CD4-positive, alpha-beta T cell treated with Interleukin-2 at 100 ng/mL for 4 hours (primary cell): ENCODE data around the gene PRR11.
"Not testable (repeated sequence)": the region's sequence is repeated elsewhere in the genome, so short reads cannot be mapped to it uniquely, and the experiment has no call there.

Experiments used
- DNase-seq: peaks from one replicate; pipeline ENCODE4 v3.0.0-alpha.2; 2020; ENCODE audit warnings: low spot score

PRR11 gene

DNA sequence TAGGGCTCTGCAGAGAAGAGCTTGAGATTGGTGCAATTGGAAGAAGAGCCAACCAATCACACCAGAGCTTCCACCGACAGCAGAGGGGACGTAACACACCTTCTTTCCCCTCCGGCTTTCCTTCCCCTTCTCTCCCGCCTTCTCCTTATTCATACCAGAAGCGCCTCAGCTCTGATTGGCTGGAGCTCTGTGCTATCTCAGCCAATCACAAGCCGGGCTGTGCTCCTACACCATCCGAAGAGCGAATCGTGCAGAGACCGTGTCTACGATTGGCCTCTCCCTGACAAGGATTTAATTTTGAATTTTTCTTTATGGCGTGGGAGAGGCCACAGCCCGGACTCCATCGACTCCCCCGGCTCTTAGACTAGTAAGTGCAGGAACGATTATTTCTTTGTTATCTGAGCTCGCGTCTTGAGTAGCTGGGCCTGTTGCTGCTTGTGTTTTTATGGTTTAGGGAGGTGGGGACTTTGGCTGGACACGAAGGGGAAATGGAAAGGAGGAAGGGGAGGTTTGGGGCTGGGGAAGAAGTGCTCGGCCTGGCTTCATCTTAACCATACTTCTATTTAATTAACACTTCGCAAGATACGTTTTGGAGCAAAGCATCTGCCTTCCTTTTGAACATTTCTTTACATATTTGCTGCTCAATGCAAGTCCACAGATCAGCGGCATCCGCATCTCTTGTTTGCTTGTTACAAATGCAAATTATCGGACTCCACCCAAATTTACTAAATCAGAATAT, at the start of gene PRR11:
PRR11 (plus strand) TSS at position 308 of the 739 bp plus-strand sequence. CDS start 14,007 bp downstream, outside the sequence.
- DNase-seq = peak; percentile 99

DNA sequence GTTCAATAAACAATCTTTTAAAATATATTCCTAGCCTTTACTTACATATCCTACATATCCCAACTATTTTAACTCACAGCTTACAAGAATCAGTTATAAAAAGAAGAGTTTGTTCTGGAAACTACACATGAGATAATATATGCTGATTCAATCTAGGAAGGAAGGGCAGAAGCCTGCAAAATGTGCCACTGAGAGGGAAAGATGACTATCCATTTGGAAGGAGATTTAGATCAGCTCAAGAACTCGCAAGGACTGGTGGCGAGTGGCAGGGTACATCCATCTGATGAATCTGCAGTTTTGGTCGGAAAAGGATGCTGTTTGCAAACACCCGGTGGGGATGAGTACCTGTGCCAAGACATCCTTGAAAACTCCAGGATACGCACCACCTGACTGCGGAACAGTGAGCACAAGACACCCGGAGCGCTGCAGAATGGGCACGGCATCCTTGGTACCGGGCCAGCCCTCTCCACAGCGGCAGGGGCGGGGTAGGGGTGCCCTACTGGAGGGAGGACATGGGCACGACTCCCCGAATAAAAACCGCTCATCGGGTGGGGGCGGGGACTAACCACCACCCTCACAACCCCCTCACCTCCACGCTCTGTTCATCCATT, 49.6 kb upstream of the PRR11 start:
- peak; percentile 72 for DNase-seq

- peak; percentile 99 for DNase-seq
These were observed 48.9 kb upstream of the PRR11 start, which contains the start of gene TRIM37 for GRCh38 chr17:59106463-59107305. TSS of gene TRIM37 (minus strand) at chr17:59106880. CDS start at chr17:59106461, 419 bp downstream.

- no peak for DNase-seq
These were observed 48.3 kb upstream of the PRR11 start for GRCh38 chr17:59107306-59107670.

- DNase-seq = no peak
These were observed 47.0 kb upstream of the PRR11 start for GRCh38 chr17:59108400-59109102.

GRCh38 chr17:59110973-59111372, 44.6 kb upstream of the PRR11 start:
- no peak for DNase-seq

GRCh38 chr17:59111539-59111938, 44.0 kb upstream of the PRR11 start:
- no peak for DNase-seq

GRCh38 chr17:59115474-59115873, 40.1 kb upstream of the PRR11 start:
- no peak for DNase-seq

DNA sequence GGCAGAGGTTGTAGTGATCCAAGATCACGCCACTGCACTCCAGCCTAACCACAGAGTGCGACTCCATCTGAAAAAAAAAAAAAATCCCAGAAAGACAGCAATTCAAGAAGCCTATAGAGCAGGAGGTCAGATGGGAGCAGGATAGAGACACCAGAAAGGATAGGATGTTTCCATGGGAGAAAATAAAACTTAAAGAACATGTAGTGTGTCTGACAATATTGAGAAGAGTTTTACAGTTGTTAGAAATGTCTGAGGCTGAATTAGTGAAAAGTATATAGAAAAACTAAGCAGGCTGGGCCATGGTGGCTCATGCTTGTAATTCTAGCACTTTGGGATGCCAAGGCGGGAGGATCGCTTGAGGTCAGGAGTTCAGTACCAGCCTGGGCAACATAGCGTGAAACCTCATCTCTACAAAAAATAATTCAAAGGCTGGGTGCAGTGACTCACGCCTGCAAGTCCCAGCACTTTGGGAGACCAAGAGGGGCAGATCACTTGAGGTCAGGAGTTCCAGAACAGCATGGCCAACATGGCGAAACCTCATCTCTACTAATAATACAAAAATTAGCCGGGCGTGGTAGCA, 33.6 kb upstream of the PRR11 start:
- DNase-seq = no peak

DNA sequence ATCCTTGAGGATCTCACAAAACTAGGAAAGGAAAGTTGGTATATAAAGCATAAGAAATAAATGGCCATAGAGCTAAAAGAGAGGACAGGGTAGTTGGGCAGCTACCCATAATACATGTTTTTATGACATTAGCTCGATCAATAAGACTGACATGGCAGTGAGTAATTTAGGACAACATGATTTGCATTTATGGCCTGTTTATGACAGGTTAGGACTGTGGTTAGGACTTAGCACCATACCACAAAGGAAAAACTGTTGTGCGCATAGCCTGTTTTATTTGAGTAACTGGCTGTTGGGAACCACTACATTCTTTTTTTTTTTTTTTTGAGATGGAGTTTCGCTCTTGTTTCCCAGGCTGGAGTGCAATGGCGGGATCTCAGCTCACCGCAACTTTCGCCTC, 30.9 kb upstream of the PRR11 start:
- no peak for DNase-seq

DNA sequence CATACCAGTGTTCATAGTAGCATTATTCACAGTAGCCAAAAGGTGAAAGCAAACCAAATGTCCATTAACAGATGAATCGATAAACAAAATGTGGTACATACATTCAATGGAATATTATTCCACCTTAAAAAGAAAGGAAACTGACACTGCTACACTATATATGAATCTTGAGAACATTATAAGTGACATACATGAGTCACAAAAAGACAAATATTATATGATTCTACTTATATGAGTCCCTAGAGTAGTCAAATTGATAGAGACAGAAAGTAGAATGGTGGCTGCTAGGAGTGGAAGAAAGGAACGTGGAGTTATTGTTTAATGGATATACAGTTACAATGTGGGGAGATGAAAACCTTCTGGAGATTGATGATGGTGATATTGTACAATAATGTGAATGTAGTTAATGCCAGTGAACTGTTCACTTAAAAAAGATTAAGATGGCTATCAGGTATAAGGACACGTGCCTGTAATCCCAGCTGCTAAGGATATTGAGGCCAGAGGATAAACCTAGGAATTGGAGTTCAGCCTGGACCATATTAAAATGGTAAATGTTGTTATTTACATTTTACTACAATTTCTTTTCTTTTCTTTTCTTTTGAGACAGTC, 28.6 kb upstream of the PRR11 start:
- no peak for DNase-seq

DNA sequence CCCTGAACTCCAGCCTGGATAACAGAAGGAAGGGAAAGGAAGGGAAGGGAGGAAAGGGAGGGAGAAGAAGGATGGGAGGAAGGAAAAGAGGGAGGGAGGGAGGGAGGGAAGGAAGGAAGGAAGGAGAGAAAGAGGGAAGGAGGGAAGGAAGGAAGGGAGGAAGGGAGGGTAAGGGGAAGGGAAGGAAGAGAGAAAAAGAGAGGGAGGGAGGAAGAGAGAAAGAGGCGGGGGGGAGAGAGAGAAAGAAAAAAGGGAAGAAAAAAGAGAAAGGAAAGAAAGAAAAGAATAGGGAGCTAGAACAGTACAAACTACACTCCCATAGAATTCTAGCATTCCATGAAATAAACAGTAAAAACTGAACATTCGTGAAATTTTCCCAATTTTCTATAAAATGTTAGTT, 25.7 kb upstream of the PRR11 start:
- DNase-seq = no peak

DNA sequence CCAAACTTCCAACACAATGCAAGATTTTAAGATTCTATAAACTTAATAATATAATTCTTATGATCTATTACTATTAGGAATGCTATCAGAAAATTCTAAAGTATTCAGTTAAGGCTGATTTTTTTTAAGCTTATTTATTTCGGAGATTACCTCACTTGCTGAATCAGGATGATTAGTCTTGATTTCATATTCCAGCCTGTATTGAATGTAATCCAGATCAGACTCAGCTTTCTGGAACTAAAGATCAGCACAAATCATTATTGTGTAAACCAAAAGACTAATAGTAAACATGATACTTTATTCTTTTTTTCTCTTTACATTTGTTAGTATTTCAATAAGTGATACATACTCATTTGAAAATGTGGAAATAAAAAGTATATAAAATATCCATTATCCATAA, 24.4 kb upstream of the PRR11 start:
- DNase-seq = no peak

- DNase-seq = not testable (repeated sequence)
These were observed 17.2 kb upstream of the PRR11 start for GRCh38 chr17:59138339-59138738.

DNA sequence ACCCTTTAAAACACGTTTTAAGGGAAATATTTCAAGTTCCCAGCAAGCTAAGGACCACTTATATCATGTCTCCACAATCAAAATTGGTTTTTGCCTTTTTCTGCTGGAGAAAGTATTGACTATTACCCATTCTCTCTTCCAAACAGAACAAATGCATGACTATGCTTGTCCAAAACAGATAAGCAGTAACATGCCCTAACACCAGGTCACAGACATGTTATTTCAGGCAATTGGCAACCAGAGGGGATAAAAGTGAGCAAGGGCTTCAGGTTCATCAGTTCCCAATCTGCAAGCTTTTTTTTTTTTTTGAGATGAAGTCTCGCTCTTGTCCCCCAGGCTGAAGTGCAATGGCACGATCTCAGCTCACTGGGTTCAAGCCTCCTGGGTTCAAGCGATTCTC, 15.6 kb upstream of the PRR11 start:
- no peak for DNase-seq

GRCh38 chr17:59141860-59142259, 13.7 kb upstream of the PRR11 start:
- DNase-seq = no peak

DNA sequence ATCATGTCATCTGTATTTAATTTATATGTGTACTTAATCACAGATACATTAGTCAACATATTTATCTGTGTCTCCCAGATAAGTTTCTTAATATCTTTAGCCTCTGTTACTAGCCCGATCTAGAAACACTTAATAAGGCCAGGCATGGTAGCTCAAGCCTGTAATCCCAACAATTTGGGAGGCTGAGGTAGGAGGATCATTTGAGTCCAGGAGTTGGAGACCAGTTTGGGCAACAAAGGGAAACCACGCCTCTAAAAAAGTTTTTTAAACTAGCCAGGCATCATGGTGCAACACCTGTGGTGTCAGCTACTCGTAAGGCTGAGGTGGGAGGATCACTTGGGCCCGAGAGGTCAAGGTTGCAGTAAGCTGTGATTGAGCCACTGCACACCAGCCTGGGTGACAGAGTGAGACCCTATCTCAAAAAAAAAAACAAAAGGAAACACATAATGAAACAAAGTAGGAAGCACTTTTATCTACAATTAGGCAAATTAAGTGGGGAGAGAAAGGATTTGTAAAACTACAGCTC, 9.9 kb upstream of the PRR11 start:
- DNase-seq = no peak

DNA sequence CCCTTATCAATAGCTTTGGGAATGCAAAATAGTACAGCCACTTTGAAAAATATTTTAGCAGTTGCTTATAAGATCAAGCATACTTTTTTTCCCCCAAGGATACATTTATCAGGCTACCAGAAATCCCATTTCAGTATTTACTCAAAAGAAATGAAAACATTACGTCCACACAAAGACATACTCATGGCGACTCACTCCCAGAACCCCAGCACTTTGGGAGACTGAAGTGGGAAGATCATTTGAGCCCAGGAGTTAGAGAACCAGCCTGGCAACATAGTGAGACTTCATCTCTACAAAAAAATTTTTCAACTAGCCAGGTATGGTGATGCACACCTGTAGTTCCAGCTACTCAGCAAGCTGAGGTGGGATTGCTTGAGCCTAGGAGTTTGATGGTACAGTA, 6.5 kb upstream of the PRR11 start:
- no peak for DNase-seq

GRCh38 chr17:59149841-59150511, 5.6 kb upstream of the PRR11 start:
- no peak for DNase-seq

GRCh38 chr17:59151006-59151405, 4.5 kb upstream of the PRR11 start:
- DNase-seq = no peak

GRCh38 chr17:59151591-59151990, 4.0 kb upstream of the PRR11 start:
- DNase-seq = no peak
